DND-41 (cell line): ENCODE results near the gene SND1.
"Not testable (repeated sequence)": the region's sequence is repeated elsewhere in the genome, so short reads cannot be mapped to it uniquely, and the experiment has no call there.

Source experiments
- ATAC-seq: fragments of 200-7000 bp; cut with Tn5 transposase; 3 replicates; pipeline ENCODE4 v1.9.1; 2021; ENCODE audit warnings: low read depth; ENCODE audit not compliant: insufficient read depth
- DNase-seq: peaks from one replicate; pipeline ENCODE4 v3.0.0-alpha.2; 2020
- H2AFZ ChIP-seq: 2 replicates; pipeline ENCODE4 v1.6.0; 2012; ENCODE audit warnings: low read depth, low read length
- H3K27ac ChIP-seq: 2 replicates; pipeline ENCODE4 v1.5.1; 2012; ENCODE audit warnings: low read length, inconsistent platforms
- H3K27me3 ChIP-seq: fragments of 200-600 bp; sonication (generic); 2 replicates; pipeline ENCODE4 v1.6.0; 2012; ENCODE audit warnings: low read length, mild to moderate bottlenecking, inconsistent platforms; ENCODE audit not compliant: insufficient read depth, poor library complexity
- H3K36me3 ChIP-seq: 2 replicates; pipeline ENCODE4 v1.5.1; 2012; ENCODE audit warnings: low read length, inconsistent platforms; ENCODE audit not compliant: insufficient read depth
- H3K4me1 ChIP-seq: 2 replicates; pipeline ENCODE4 v1.5.1; 2012; ENCODE audit warnings: mild to moderate bottlenecking, low read length; ENCODE audit not compliant: insufficient read depth
- H3K4me2 ChIP-seq: 2 replicates; pipeline ENCODE4 v1.6.0; 2012; ENCODE audit warnings: mild to moderate bottlenecking, moderate library complexity, low read length, inconsistent platforms; ENCODE audit not compliant: insufficient read depth
- H3K4me3 ChIP-seq, 2 experiments: fragments of 200-600 bp in 1 of 2; shearing (Covaris generic) in 1 of 2; 2 replicates each; pipeline ENCODE4 v1.5.1; 2012 to 2016; ENCODE audit warnings: inconsistent platforms in 2 of 2, low read length in 2 of 2, mild to moderate bottlenecking in 2 of 2, low read depth in 1 of 2, moderate library complexity in 1 of 2
- H3K79me2 ChIP-seq: 2 replicates; pipeline ENCODE4 v1.6.0; 2012; ENCODE audit warnings: low read length, inconsistent platforms; ENCODE audit not compliant: insufficient read depth
- H3K9ac ChIP-seq: 2 replicates; pipeline ENCODE4 v1.6.0; 2012; ENCODE audit warnings: low read depth, mild to moderate bottlenecking, inconsistent platforms, low read length, moderate library complexity
- H3K9me3 ChIP-seq: 2 replicates; pipeline ENCODE4 v1.5.1; 2012; ENCODE audit warnings: low read length, moderate library complexity, mild to moderate bottlenecking, inconsistent platforms; ENCODE audit not compliant: insufficient read depth, severe bottlenecking
- H4K20me1 ChIP-seq: 2 replicates; pipeline ENCODE4 v1.6.0; 2012; ENCODE audit warnings: low read length; ENCODE audit not compliant: insufficient read depth
- CTCF ChIP-seq: IDR thresholded peaks from 2 replicates; pipeline ENCODE4 v1.5.1; 2012; ENCODE audit warnings: borderline replicate concordance, low read length, moderate library complexity, mild to moderate bottlenecking; ENCODE audit not compliant: poor library complexity, severe bottlenecking; ENCODE audit errors: extremely low read depth
- EZH2 ChIP-seq: IDR thresholded peaks from 3 replicates; pipeline ENCODE4 v1.6.1; 2012; ENCODE audit warnings: borderline replicate concordance, low read depth, mild to moderate bottlenecking, moderate library complexity, low read length, inconsistent platforms; ENCODE audit not compliant: severe bottlenecking

Gene SND1

GRCh38 chr7:127833641-127834040, 181.6 kb downstream of the SND1 start:
- H3K4me2 ChIP-seq: no peak overlapping the region
- H3K79me2 ChIP-seq: no peaks in the 10 kb centered on the region
- H3K27me3 ChIP-seq: no peaks in the 10 kb centered on the region
- no peak overlapping the region for H2AFZ ChIP-seq
- H4K20me1 ChIP-seq: no peaks in the 10 kb centered on the region; the same call in 1 of the 2 replicates
- H3K4me3 ChIP-seq: no peak overlapping the region
- H3K9ac ChIP-seq: no peak overlapping the region
- H3K36me3 ChIP-seq: peaks cover 20% of the 10 kb centered on the region
- TF ChIP-seq EZH2 (no peak), CTCF (no peak)
- DNase-seq: no peak
- H3K4me1 ChIP-seq: no peaks in the 10 kb centered on the region
- H3K27ac ChIP-seq: no peak overlapping the region
- peaks cover 8% of the 10 kb centered on the region for H3K9me3 ChIP-seq
- ATAC-seq: no peak

GRCh38 chr7:127835679-127836078, 183.7 kb downstream of the SND1 start:
- H3K9ac ChIP-seq: no peak overlapping the region
- H3K4me1 ChIP-seq: no peaks in the 10 kb centered on the region
- 0 out of 2 replicates have a peak, but pooled peaks cover 3% of the 10 kb centered on the region for H4K20me1 ChIP-seq
- H3K27ac ChIP-seq: no peak overlapping the region
- H3K27me3 ChIP-seq: no peaks in the 10 kb centered on the region
- peaks cover 8% of the 10 kb centered on the region for H3K9me3 ChIP-seq
- H3K4me2 ChIP-seq: no peak overlapping the region
- no peaks in the 10 kb centered on the region for H3K79me2 ChIP-seq
- DNase-seq: no peak
- no peak for ATAC-seq
- H2AFZ ChIP-seq: no peak overlapping the region
- TF ChIP-seq EZH2 (no peak), CTCF (no peak)
- H3K36me3 ChIP-seq: peaks cover 24% of the 10 kb centered on the region
- no peak overlapping the region for H3K4me3 ChIP-seq

GRCh38 chr7:127837816-127838410, 185.9 kb downstream of the SND1 start:
- not testable (repeated sequence) for H3K79me2 ChIP-seq, H3K27me3 ChIP-seq, H2AFZ ChIP-seq, H3K27ac ChIP-seq, H3K9ac ChIP-seq, H4K20me1 ChIP-seq, H3K4me2 ChIP-seq, H3K4me3 ChIP-seq, H3K4me1 ChIP-seq, ATAC-seq, DNase-seq, H3K9me3 ChIP-seq
- H3K36me3 ChIP-seq: peaks cover 18% of the 10 kb centered on the region

GRCh38 chr7:127838816-127839415, 186.9 kb downstream of the SND1 start:
- Histone ChIP-seq H3K27ac (no peak overlapping the region), H4K20me1 (peaks cover 9% of the 10 kb centered on the region; the same call in 1 of the 2 replicates), H2AFZ (no peak overlapping the region), H3K4me3 (no peak overlapping the region), H3K36me3 (peaks cover 23% of the 10 kb centered on the region), H3K27me3 (no peaks in the 10 kb centered on the region), H3K9ac (no peak overlapping the region), H3K79me2 (no peaks in the 10 kb centered on the region), H3K4me1 (no peaks in the 10 kb centered on the region), H3K9me3 (peaks cover 8% of the 10 kb centered on the region), H3K4me2 (no peak overlapping the region)
- ATAC-seq (no peak), DNase-seq (no peak)
- no peak for TF ChIP-seq EZH2
- TF ChIP-seq CTCF: no peak
